HG03108 (cell line): ENCODE data around the gene ABCB6.
A peak's percentile ranks its signal among the peaks of the same experiment; 100 is the strongest.

Source experiments
- ATAC-seq: cut with Tn5 transposase; IDR thresholded peaks from one replicate; pipeline ENCODE4 v1.9.1; 2021; ENCODE audit warnings: moderate library complexity; ENCODE audit not compliant: unreplicated experiment

ABCB6 gene

GRCh38 chr2:219171231-219171651 is 47.5 kb downstream of the ABCB6 start:
- ATAC-seq: no peak

- no peak for ATAC-seq
These were observed 48.7 kb downstream of the ABCB6 start, which contains the start of gene SLC23A3 for GRCh38 chr2:219169930-219170654. SLC23A3 (minus strand) TSS chr2:219170029; CDS start chr2:219169984, 45 bp downstream.

DNA sequence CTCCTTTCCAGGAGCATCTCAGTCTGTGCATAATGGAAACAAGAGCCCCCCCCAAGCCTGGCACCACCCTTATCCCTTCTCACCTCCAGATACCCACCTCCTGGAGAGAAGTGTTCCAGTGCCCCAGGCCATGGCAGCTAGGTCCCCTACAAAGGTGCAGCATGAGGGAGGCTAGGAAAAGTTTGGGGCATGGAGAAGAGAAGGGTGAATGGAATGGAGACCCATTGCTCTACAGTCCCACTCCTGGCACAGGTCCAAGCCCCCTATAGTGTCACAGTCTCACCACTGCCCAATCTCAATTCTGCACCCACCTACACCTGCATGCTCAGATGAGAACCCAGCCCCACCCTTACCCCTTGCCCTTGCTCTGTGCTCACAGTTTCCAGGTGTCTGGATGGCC is 49.8 kb downstream of the ABCB6 start:
- ATAC-seq: no peak

GRCh38 chr2:219168526-219168925 is 50.2 kb downstream of the ABCB6 start:
- ATAC-seq: no peak

- ATAC-seq: no peak
These were observed 50.8 kb downstream of the ABCB6 start for GRCh38 chr2:219167997-219168396.

GRCh38 chr2:219165058-219165911 is 53.5 kb downstream of the ABCB6 start:
- ATAC-seq: no peak

DNA sequence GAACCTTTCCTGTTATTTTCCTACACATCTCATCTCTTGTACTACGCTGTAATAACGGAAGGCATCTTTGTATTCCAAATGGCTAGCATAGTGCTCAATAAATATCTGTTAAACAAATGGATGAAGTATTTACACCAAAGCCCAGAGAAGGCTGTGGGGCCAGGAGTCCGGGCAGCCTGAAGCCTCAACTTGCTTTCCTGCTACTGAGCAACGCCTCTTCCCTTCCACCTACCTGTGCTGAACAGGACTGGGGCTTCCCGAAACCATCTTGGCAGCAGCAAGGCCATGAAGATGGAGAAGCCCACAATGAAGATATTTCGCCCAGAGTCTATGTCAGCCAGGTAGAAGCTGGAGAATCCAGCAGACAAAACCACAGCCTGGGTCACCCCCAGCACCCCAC is 55.6 kb downstream of the ABCB6 start:
- ATAC-seq: no peak

DNA sequence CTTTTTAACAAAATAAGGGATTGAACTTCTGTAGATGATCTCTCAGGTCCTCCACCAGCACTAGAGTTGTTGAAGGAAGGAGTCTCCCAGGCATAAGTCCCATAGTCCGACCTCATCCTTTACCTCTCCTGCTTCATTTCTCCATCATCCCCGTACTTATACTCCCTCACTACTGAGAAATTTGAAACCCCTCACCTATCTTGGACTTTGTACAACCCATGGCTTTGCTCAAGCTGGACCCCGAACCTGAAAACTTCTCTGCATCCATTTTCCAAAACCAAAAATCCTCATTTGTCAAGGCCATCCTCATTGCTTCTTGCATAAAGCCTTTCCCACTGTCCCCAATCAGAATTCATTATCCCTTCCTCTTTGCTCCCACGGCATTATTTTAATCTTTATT is 57.7 kb downstream of the ABCB6 start:
- no peak for ATAC-seq

DNA sequence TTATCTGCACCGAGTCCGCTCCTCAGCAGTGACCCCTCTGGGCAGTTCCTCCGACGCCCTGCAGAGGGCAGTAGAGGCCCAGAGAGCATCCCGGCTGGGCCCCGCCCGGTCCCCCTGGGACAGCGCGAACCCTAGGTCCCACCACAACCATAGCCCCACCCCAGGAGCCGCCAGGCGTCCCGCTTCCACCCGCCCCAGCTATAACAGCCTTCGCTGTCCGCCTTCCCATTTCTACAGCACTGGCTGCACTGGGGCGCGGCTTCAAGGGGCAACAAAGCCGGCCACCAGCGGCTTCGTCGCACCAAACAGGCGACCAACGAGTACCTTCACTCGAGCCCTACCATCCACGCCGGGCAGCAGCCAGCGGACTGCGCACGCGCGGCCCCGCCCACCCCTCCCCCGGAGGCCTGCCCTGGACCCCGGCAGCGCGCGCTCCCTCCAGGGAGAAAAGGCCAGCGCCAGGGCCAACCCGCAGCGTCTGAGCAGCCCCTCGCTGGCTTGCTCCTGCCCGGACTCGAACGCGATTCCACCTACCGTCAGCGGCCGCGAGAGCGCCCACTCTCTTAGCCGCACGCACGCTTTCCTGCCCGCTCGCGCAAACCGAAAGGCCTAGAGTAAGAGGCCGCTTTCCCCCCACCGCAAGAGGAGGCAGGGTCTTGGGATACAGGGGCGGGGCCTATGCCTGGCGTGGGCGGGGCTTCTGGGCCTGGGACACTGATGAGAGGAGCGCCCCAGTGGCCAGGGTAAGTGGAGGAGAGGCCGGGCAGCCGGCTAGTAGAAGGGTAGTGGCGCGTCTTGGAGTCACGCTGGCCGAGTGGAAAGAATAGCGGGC is 58.4 kb downstream of the ABCB6 start, which contains the start of gene NHEJ1:
TSS of gene NHEJ1 (minus strand) at position 630 of the 832 bp plus-strand sequence. CDS start 2,453 bp downstream, outside the sequence.
- peak; percentile 78 for ATAC-seq
